ENCODE results near the gene GRM8.

GRM8 gene

GRCh38 chr7:126656165-126656564 is 596.6 kb downstream of the GRM8 start:
- DNase-seq, result no peak

GRCh38 chr7:126637538-126637937 is 615.2 kb downstream of the GRM8 start:
- no peak for DNase-seq

- DNase-seq, result peak; percentile 5
Measured at GRCh38 chr7:126635545-126635944, 617.2 kb downstream of the GRM8 start.

- peak; percentile 30 for DNase-seq
Measured at GRCh38 chr7:126608339-126608776, 644.4 kb downstream of the GRM8 start.

GRCh38 chr7:126606331-126606730 is 646.4 kb downstream of the GRM8 start:
- DNase-seq, result peak; percentile 64

GRCh38 chr7:126605553-126605952 is 647.2 kb downstream of the GRM8 start:
- DNase-seq, result peak; percentile 43

GRCh38 chr7:126605056-126605455 is 647.7 kb downstream of the GRM8 start:
- DNase-seq, result peak; percentile 73

- DNase-seq, result peak; percentile 72
Measured at GRCh38 chr7:126589068-126589684, 663.6 kb downstream of the GRM8 start.

- peak; percentile 84 for DNase-seq
Measured at GRCh38 chr7:126578338-126578737, 674.4 kb downstream of the GRM8 start.

GRCh38 chr7:126574276-126575250 is 678.2 kb downstream of the GRM8 start:
- DNase-seq, result no peak

- DNase-seq, result no peak
Measured at GRCh38 chr7:126570845-126571244, 681.9 kb downstream of the GRM8 start.

GRCh38 chr7:126569402-126569801 is 683.3 kb downstream of the GRM8 start:
- DNase-seq, result peak; percentile 34

GRCh38 chr7:126557271-126557670 is 695.5 kb downstream of the GRM8 start:
- DNase-seq, result no peak

GRCh38 chr7:126541406-126541805 is 711.3 kb downstream of the GRM8 start:
- DNase-seq, result no peak

GRCh38 chr7:126535176-126535575 is 717.6 kb downstream of the GRM8 start:
- peak; percentile 77 for DNase-seq

GRCh38 chr7:126533715-126534114 is 719.0 kb downstream of the GRM8 start:
- DNase-seq, result no peak

- DNase-seq, result no peak
Measured at GRCh38 chr7:126529833-126530232, 722.9 kb downstream of the GRM8 start.

GRCh38 chr7:126529254-126529653 is 723.5 kb downstream of the GRM8 start:
- DNase-seq, result no peak

- no peak for DNase-seq
Measured at GRCh38 chr7:126525906-126526305, 726.8 kb downstream of the GRM8 start.

GRCh38 chr7:126524967-126525366 is 727.8 kb downstream of the GRM8 start:
- DNase-seq, result no peak

GRCh38 chr7:126511046-126511445 is 741.7 kb downstream of the GRM8 start:
- DNase-seq, result no peak

GRCh38 chr7:126501617-126502016 is 751.1 kb downstream of the GRM8 start:
- peak; percentile 47 for DNase-seq

- no peak for DNase-seq
Measured at GRCh38 chr7:126499481-126499880, 753.3 kb downstream of the GRM8 start.

- DNase-seq, result no peak
Measured at GRCh38 chr7:126495733-126496132, 757.0 kb downstream of the GRM8 start.

Measured in NCI-H345 (cell line).